ENCODE measurements around the gene BMERB1.

Gene BMERB1

GRCh38 chr16:15616012-15616411 lies 181.6 kb downstream of the BMERB1 start:
- H3K79me1 ChIP-seq (ENCODE audit: low read length), result no peaks in the 10 kb centered on the region
- no CpG with 5 or more reads among the region's 4 CpGs for WGBS (ENCODE audit: extremely low coverage, insufficient coverage, low lambda C conversion rate)

GRCh38 chr16:15616475-15617165 lies 182.2 kb downstream of the BMERB1 start:
- Histone ChIP-seq H3K18ac (ENCODE audit: low read length) (no peak overlapping the region), H3K36me3 (ENCODE audit: control insufficient read depth, insufficient read depth, low read length) (peaks cover 9% of the 10 kb centered on the region), H3K9ac (ENCODE audit: low read length) (no peak overlapping the region), H3K4me2 (ENCODE audit: low read length) (no peak overlapping the region), H4K5ac (ENCODE audit: low read length) (no peak overlapping the region), H3K4me1 (ENCODE audit: control insufficient read depth, low read depth, low read length) (no peaks in the 10 kb centered on the region), H3K27me3 (ENCODE audit: insufficient read depth, low read length, poor library complexity) (no peaks in the 10 kb centered on the region), H3K56ac (ENCODE audit: low read length) (no peak overlapping the region), H3K27ac (ENCODE audit: low read depth, low read length) (no peak overlapping the region), H2BK120ac (ENCODE audit: low read depth, low read length) (no peak overlapping the region), H2BK5ac (ENCODE audit: low read length) (no peak overlapping the region), H2AK5ac (ENCODE audit: low read length) (no peak overlapping the region), H3K4me3 (ENCODE audit: low read length) (no peak overlapping the region), H3K79me2 (ENCODE audit: control insufficient read depth, insufficient read depth, low read length) (no peaks in the 10 kb centered on the region), H3K23ac (ENCODE audit: low read length) (no peak overlapping the region), H3K4ac (ENCODE audit: low read depth, low read length) (no peak overlapping the region), H2BK15ac (replicated peaks; ENCODE audit: low read depth) (no peak overlapping the region), H4K8ac (ENCODE audit: low read depth, low read length) (no peak overlapping the region), H3K79me1 (ENCODE audit: low read length) (no peaks in the 10 kb centered on the region)
- no peak for DNase-seq
- no CpG with 5 or more reads among the region's 11 CpGs for WGBS (ENCODE audit: extremely low coverage, insufficient coverage, low lambda C conversion rate)

More at GRCh38 chr16:15616012-15616411, 181.6 kb downstream of the BMERB1 start:
- Histone ChIP-seq H3K79me2 (ENCODE audit: control insufficient read depth, insufficient read depth, low read length) (no peaks in the 10 kb centered on the region), H3K9ac (ENCODE audit: low read length) (no peak overlapping the region), H2BK5ac (ENCODE audit: low read length) (no peak overlapping the region), H3K36me3 (ENCODE audit: control insufficient read depth, insufficient read depth, low read length) (peaks cover 11% of the 10 kb centered on the region), H2AK5ac (ENCODE audit: low read length) (no peak overlapping the region), H4K5ac (ENCODE audit: low read length) (no peak overlapping the region), H3K27ac (ENCODE audit: low read depth, low read length) (no peak overlapping the region), H3K18ac (ENCODE audit: low read length) (no peak overlapping the region), H4K8ac (ENCODE audit: low read depth, low read length) (no peak overlapping the region), H3K4me3 (ENCODE audit: low read length) (no peak overlapping the region), H3K4me1 (ENCODE audit: control insufficient read depth, low read depth, low read length) (no peaks in the 10 kb centered on the region), H3K4me2 (ENCODE audit: low read length) (no peak overlapping the region), H3K23ac (ENCODE audit: low read length) (no peak overlapping the region), H2BK120ac (ENCODE audit: low read depth, low read length) (no peak overlapping the region), H3K27me3 (ENCODE audit: insufficient read depth, low read length, poor library complexity) (no peaks in the 10 kb centered on the region), H2BK15ac (replicated peaks; ENCODE audit: low read depth) (no peak overlapping the region), H3K56ac (ENCODE audit: low read length) (no peak overlapping the region), H3K4ac (ENCODE audit: low read depth, low read length) (no peak overlapping the region)
- no peak for DNase-seq

GRCh38 chr16:15617901-15618300 lies 183.5 kb downstream of the BMERB1 start:
- no peak overlapping the region for H2BK5ac ChIP-seq (ENCODE audit: low read length)
- H3K4me1 ChIP-seq (ENCODE audit: control insufficient read depth, low read depth, low read length), result no peaks in the 10 kb centered on the region
- H3K27me3 ChIP-seq (ENCODE audit: insufficient read depth, low read length, poor library complexity), result no peaks in the 10 kb centered on the region
- H3K36me3 ChIP-seq (ENCODE audit: control insufficient read depth, insufficient read depth, low read length), result peaks cover 6% of the 10 kb centered on the region
- no peak overlapping the region for H4K5ac ChIP-seq (ENCODE audit: low read length)
- no peaks in the 10 kb centered on the region for H3K79me1 ChIP-seq (ENCODE audit: low read length)
- no peak overlapping the region for H4K8ac ChIP-seq (ENCODE audit: low read depth, low read length)
- no peak overlapping the region for H2AK5ac ChIP-seq (ENCODE audit: low read length)
- no peak overlapping the region for H2BK120ac ChIP-seq (ENCODE audit: low read depth, low read length)
- WGBS (ENCODE audit: extremely low coverage, insufficient coverage, low lambda C conversion rate), result no CpG with 5 or more reads among the region's 4 CpGs
- no peak overlapping the region for H3K18ac ChIP-seq (ENCODE audit: low read length)
- no peak overlapping the region for H3K23ac ChIP-seq (ENCODE audit: low read length)
- H3K9ac ChIP-seq (ENCODE audit: low read length), result no peak overlapping the region
- no peak overlapping the region for H3K27ac ChIP-seq (ENCODE audit: low read depth, low read length)
- H3K56ac ChIP-seq (ENCODE audit: low read length), result no peak overlapping the region
- H3K4me3 ChIP-seq (ENCODE audit: low read length), result no peak overlapping the region
- H3K4me2 ChIP-seq (ENCODE audit: low read length), result no peak overlapping the region
- no peak overlapping the region for H3K4ac ChIP-seq (ENCODE audit: low read depth, low read length)
- no peak for DNase-seq
- H3K79me2 ChIP-seq (ENCODE audit: control insufficient read depth, insufficient read depth, low read length), result no peaks in the 10 kb centered on the region
- no peak overlapping the region for H2BK15ac ChIP-seq (replicated peaks; ENCODE audit: low read depth)

GRCh38 chr16:15618392-15618791 lies 184.0 kb downstream of the BMERB1 start:
- Histone ChIP-seq H2AK5ac (ENCODE audit: low read length) (no peak overlapping the region), H3K4ac (ENCODE audit: low read depth, low read length) (no peak overlapping the region), H3K18ac (ENCODE audit: low read length) (no peak overlapping the region), H3K4me3 (ENCODE audit: low read length) (no peak overlapping the region), H3K56ac (ENCODE audit: low read length) (no peak overlapping the region), H3K27me3 (ENCODE audit: insufficient read depth, low read length, poor library complexity) (no peaks in the 10 kb centered on the region), H3K79me1 (ENCODE audit: low read length) (no peaks in the 10 kb centered on the region), H2BK15ac (replicated peaks; ENCODE audit: low read depth) (no peak overlapping the region), H3K23ac (ENCODE audit: low read length) (no peak overlapping the region), H3K79me2 (ENCODE audit: control insufficient read depth, insufficient read depth, low read length) (no peaks in the 10 kb centered on the region), H4K5ac (ENCODE audit: low read length) (no peak overlapping the region), H4K8ac (ENCODE audit: low read depth, low read length) (no peak overlapping the region), H3K4me2 (ENCODE audit: low read length) (no peak overlapping the region), H2BK120ac (ENCODE audit: low read depth, low read length) (no peak overlapping the region), H3K36me3 (ENCODE audit: control insufficient read depth, insufficient read depth, low read length) (peaks cover 6% of the 10 kb centered on the region), H2BK5ac (ENCODE audit: low read length) (no peak overlapping the region), H3K9ac (ENCODE audit: low read length) (no peak overlapping the region), H3K27ac (ENCODE audit: low read depth, low read length) (no peak overlapping the region), H3K4me1 (ENCODE audit: control insufficient read depth, low read depth, low read length) (no peaks in the 10 kb centered on the region)
- WGBS (ENCODE audit: extremely low coverage, insufficient coverage, low lambda C conversion rate), result no CpG with 5 or more reads among the region's 4 CpGs
- DNase-seq, result no peak

- Histone ChIP-seq H2AK5ac (ENCODE audit: low read length) (no peak overlapping the region), H3K23ac (ENCODE audit: low read length) (no peak overlapping the region), H3K4me3 (ENCODE audit: low read length) (no peak overlapping the region), H3K56ac (ENCODE audit: low read length) (no peak overlapping the region), H3K79me2 (ENCODE audit: control insufficient read depth, insufficient read depth, low read length) (no peaks in the 10 kb centered on the region), H2BK15ac (replicated peaks; ENCODE audit: low read depth) (no peak overlapping the region), H2BK5ac (ENCODE audit: low read length) (no peak overlapping the region), H3K27me3 (ENCODE audit: insufficient read depth, low read length, poor library complexity) (no peaks in the 10 kb centered on the region), H3K79me1 (ENCODE audit: low read length) (no peaks in the 10 kb centered on the region), H4K5ac (ENCODE audit: low read length) (no peak overlapping the region), H3K36me3 (ENCODE audit: control insufficient read depth, insufficient read depth, low read length) (peaks cover 11% of the 10 kb centered on the region), H3K27ac (ENCODE audit: low read depth, low read length) (no peak overlapping the region), H3K18ac (ENCODE audit: low read length) (no peak overlapping the region), H3K4me1 (ENCODE audit: control insufficient read depth, low read depth, low read length) (no peaks in the 10 kb centered on the region), H3K9ac (ENCODE audit: low read length) (no peak overlapping the region), H4K8ac (ENCODE audit: low read depth, low read length) (no peak overlapping the region), H2BK120ac (ENCODE audit: low read depth, low read length) (no peak overlapping the region), H3K4ac (ENCODE audit: low read depth, low read length) (no peak overlapping the region), H3K4me2 (ENCODE audit: low read length) (no peak overlapping the region)
- no CpG with 5 or more reads among the region's 6 CpGs for WGBS (ENCODE audit: extremely low coverage, insufficient coverage, low lambda C conversion rate)
- no peak for DNase-seq
Measured at GRCh38 chr16:15620611-15621195, 186.3 kb downstream of the BMERB1 start.

GRCh38 chr16:15621456-15621855 lies 187.1 kb downstream of the BMERB1 start:
- no peaks in the 10 kb centered on the region for H3K79me1 ChIP-seq (ENCODE audit: low read length)
- no peak for DNase-seq
- H2BK15ac ChIP-seq (replicated peaks; ENCODE audit: low read depth), result no peak overlapping the region
- no peak overlapping the region for H4K5ac ChIP-seq (ENCODE audit: low read length)
- no peak overlapping the region for H3K4me3 ChIP-seq (ENCODE audit: low read length)
- H3K79me2 ChIP-seq (ENCODE audit: control insufficient read depth, insufficient read depth, low read length), result no peaks in the 10 kb centered on the region
- H3K9ac ChIP-seq (ENCODE audit: low read length), result no peak overlapping the region
- no peak overlapping the region for H2AK5ac ChIP-seq (ENCODE audit: low read length)
- no peak overlapping the region for H2BK5ac ChIP-seq (ENCODE audit: low read length)
- no peaks in the 10 kb centered on the region for H3K27me3 ChIP-seq (ENCODE audit: insufficient read depth, low read length, poor library complexity)
- H4K8ac ChIP-seq (ENCODE audit: low read depth, low read length), result no peak overlapping the region
- no CpG with 5 or more reads among the region's 4 CpGs for WGBS (ENCODE audit: extremely low coverage, insufficient coverage, low lambda C conversion rate)
- no peak overlapping the region for H3K4me2 ChIP-seq (ENCODE audit: low read length)
- no peaks in the 10 kb centered on the region for H3K4me1 ChIP-seq (ENCODE audit: control insufficient read depth, low read depth, low read length)
- peaks cover 8% of the 10 kb centered on the region for H3K36me3 ChIP-seq (ENCODE audit: control insufficient read depth, insufficient read depth, low read length)
- no peak overlapping the region for H3K27ac ChIP-seq (ENCODE audit: low read depth, low read length)
- no peak overlapping the region for H3K4ac ChIP-seq (ENCODE audit: low read depth, low read length)
- no peak overlapping the region for H3K18ac ChIP-seq (ENCODE audit: low read length)
- H2BK120ac ChIP-seq (ENCODE audit: low read depth, low read length), result no peak overlapping the region
- H3K56ac ChIP-seq (ENCODE audit: low read length), result no peak overlapping the region
- no peak overlapping the region for H3K23ac ChIP-seq (ENCODE audit: low read length)

All from mesendoderm (in vitro differentiated cells).